Measurements from ENCODE around the gene PHACTR2. TPM values are rescaled to one million over a fixed set of nuclear protein-coding genes. Genes with fewer than 3 reads are reported as not detected.

PHACTR2 gene
- total RNA-seq, 5 donors from 2014 or later (not counting 1 experiment from before 2014, with no cell fraction given) = 31.9 to 50.3 (median 36.7) TPM

- Mint-ChIP-seq H3K4me1 (peaks cover 37 to 52% (median 39%) of the 10 kb centered on the region in 3 donors), H3K9me3 (no peaks in the 10 kb centered on the region), H3K27ac (no peak overlapping the region), H3K27me3 (no peaks in the 10 kb centered on the region), H3K4me3 (no peak overlapping the region), H3K36me3 (peaks cover 9% of the 10 kb centered on the region)
- no peaks in the 10 kb centered on the region for H3K27me3 ChIP-seq (replicated peaks in 1 of 2; ENCODE audit: control insufficient read depth in 2 of 2, extremely low read depth in 1 of 2, insufficient read depth in 2 of 2, low read length in 1 of 2)
- no peaks in the 10 kb centered on the region for H3K36me3 ChIP-seq (ENCODE audit: control insufficient read depth in 2 of 2, extremely low read depth in 1 of 2, insufficient read depth in 1 of 2, low read length in 1 of 2)
- H3K27ac ChIP-seq (ENCODE audit: low read length) = no peak overlapping the region
- no peaks in the 10 kb centered on the region for H3K4me1 ChIP-seq (ENCODE audit: control insufficient read depth in 1 of 2, extremely low read depth in 1 of 2, insufficient read depth in 2 of 2, low read length in 2 of 2)
- DNase-seq (no peak), ATAC-seq (replicated peaks in 1 of 4) (no peak)
- WGBS (ENCODE audit: insufficient coverage) = no CpG with 5 or more reads among the region's 7 CpGs
- CTCF ChIA-PET = interaction anchor here in 1 of 2 donors (0.6 kb wide), 1 partner anchor 19 kb away, joined by 3 read pairs; no protein-coding TSS in a partner anchor
- POLR2A ChIA-PET = no interaction called here
- H3K9me3 ChIP-seq = no peaks in the 10 kb centered on the region
- no peak overlapping the region for H3K4me3 ChIP-seq (ENCODE audit: control insufficient read depth in 1 of 2, extremely low read depth in 1 of 2, low read length in 1 of 2)
Measured at GRCh38 chr6:143695130-143695968, 17.6 kb downstream of the PHACTR2 start.

GRCh38 chr6:143695969-143696663 lies 18.4 kb downstream of the PHACTR2 start:
- no CpG with 5 or more reads among the region's 4 CpGs for WGBS (ENCODE audit: insufficient coverage)
- Mint-ChIP-seq H3K9me3 (no peaks in the 10 kb centered on the region), H3K27ac (no peak overlapping the region), H3K27me3 (no peaks in the 10 kb centered on the region), H3K36me3 (peaks cover 6% of the 10 kb centered on the region), H3K4me1 (peaks cover 31 to 46% (median 38%) of the 10 kb centered on the region in 3 donors), H3K4me3 (no peak overlapping the region)
- POLR2A ChIA-PET = no interaction called here
- Histone ChIP-seq H3K4me1 (ENCODE audit: control insufficient read depth in 1 of 2, extremely low read depth in 1 of 2, insufficient read depth in 2 of 2, low read length in 2 of 2) (no peaks in the 10 kb centered on the region), H3K36me3 (ENCODE audit: control insufficient read depth in 2 of 2, extremely low read depth in 1 of 2, insufficient read depth in 1 of 2, low read length in 1 of 2) (no peaks in the 10 kb centered on the region), H3K27ac (ENCODE audit: low read length) (no peak overlapping the region), H3K9me3 (no peaks in the 10 kb centered on the region), H3K4me3 (ENCODE audit: control insufficient read depth in 1 of 2, extremely low read depth in 1 of 2, low read length in 1 of 2) (no peak overlapping the region), H3K27me3 (replicated peaks in 1 of 2; ENCODE audit: control insufficient read depth in 2 of 2, extremely low read depth in 1 of 2, insufficient read depth in 2 of 2, low read length in 1 of 2) (no peaks in the 10 kb centered on the region)
- DNase-seq (no peak), ATAC-seq (replicated peaks in 1 of 4) (no peak)
- CTCF ChIA-PET = interaction anchor here in 1 of 2 donors (0.6 kb wide), 1 partner anchor 20 kb away, joined by 3 read pairs; no protein-coding TSS in a partner anchor

- no peak overlapping the region for H3K4me3 Mint-ChIP-seq
- CTCF ChIA-PET = no interaction called here
- H3K4me1 Mint-ChIP-seq = peaks cover 27 to 44% (median 38%) of the 10 kb centered on the region in 3 donors
- Histone ChIP-seq H3K27me3 (replicated peaks in 1 of 2; ENCODE audit: control insufficient read depth in 2 of 2, extremely low read depth in 1 of 2, insufficient read depth in 2 of 2, low read length in 1 of 2) (no peaks in the 10 kb centered on the region), H3K9me3 (no peaks in the 10 kb centered on the region), H3K4me3 (ENCODE audit: control insufficient read depth in 1 of 2, extremely low read depth in 1 of 2, low read length in 1 of 2) (no peak overlapping the region), H3K36me3 (ENCODE audit: control insufficient read depth in 2 of 2, extremely low read depth in 1 of 2, insufficient read depth in 1 of 2, low read length in 1 of 2) (no peaks in the 10 kb centered on the region), H3K4me1 (ENCODE audit: control insufficient read depth in 1 of 2, extremely low read depth in 1 of 2, insufficient read depth in 2 of 2, low read length in 2 of 2) (no peaks in the 10 kb centered on the region), H3K27ac (ENCODE audit: low read length) (no peak overlapping the region)
- no CpG with 5 or more reads among the region's 2 CpGs for WGBS (ENCODE audit: insufficient coverage)
- POLR2A ChIA-PET = no interaction called here
- H3K9me3 Mint-ChIP-seq = no peaks in the 10 kb centered on the region
- no peak overlapping the region for H3K27ac Mint-ChIP-seq
- H3K36me3 Mint-ChIP-seq = peaks cover 6% of the 10 kb centered on the region
- ATAC-seq (replicated peaks in 1 of 4) (no peak), DNase-seq (no peak)
- no peaks in the 10 kb centered on the region for H3K27me3 Mint-ChIP-seq
Measured at GRCh38 chr6:143696664-143697000, 18.9 kb downstream of the PHACTR2 start.

GRCh38 chr6:143697076-143697800 lies 19.5 kb downstream of the PHACTR2 start:
- no CpG with 5 or more reads among the region's 2 CpGs for WGBS (ENCODE audit: insufficient coverage)

GRCh38 chr6:143698329-143698728 lies 20.6 kb downstream of the PHACTR2 start:
- no peak overlapping the region for H3K27ac Mint-ChIP-seq
- Histone ChIP-seq H3K27me3 (replicated peaks in 1 of 2; ENCODE audit: control insufficient read depth in 2 of 2, extremely low read depth in 1 of 2, insufficient read depth in 2 of 2, low read length in 1 of 2) (no peaks in the 10 kb centered on the region), H3K4me3 (ENCODE audit: control insufficient read depth in 1 of 2, extremely low read depth in 1 of 2, low read length in 1 of 2) (no peak overlapping the region), H3K36me3 (ENCODE audit: control insufficient read depth in 2 of 2, extremely low read depth in 1 of 2, insufficient read depth in 1 of 2, low read length in 1 of 2) (no peaks in the 10 kb centered on the region), H3K4me1 (ENCODE audit: control insufficient read depth in 1 of 2, extremely low read depth in 1 of 2, insufficient read depth in 2 of 2, low read length in 2 of 2) (no peaks in the 10 kb centered on the region), H3K27ac (ENCODE audit: low read length) (no peak overlapping the region), H3K9me3 (no peaks in the 10 kb centered on the region)
- no CpG with 5 or more reads among the region's 3 CpGs for WGBS (ENCODE audit: insufficient coverage)
- peaks cover 6% of the 10 kb centered on the region for H3K36me3 Mint-ChIP-seq
- ChIA-PET POLR2A (no interaction called here), CTCF (no interaction called here)
- peaks cover 25 to 39% (median 38%) of the 10 kb centered on the region in 3 donors for H3K4me1 Mint-ChIP-seq
- H3K9me3 Mint-ChIP-seq = no peaks in the 10 kb centered on the region
- no peak overlapping the region for H3K4me3 Mint-ChIP-seq
- no peaks in the 10 kb centered on the region for H3K27me3 Mint-ChIP-seq
- DNase-seq = no peak
- no peak for ATAC-seq (replicated peaks in 1 of 4)

More at GRCh38 chr6:143697076-143697800, 19.5 kb downstream of the PHACTR2 start:
- H3K4me1 ChIP-seq (ENCODE audit: control insufficient read depth in 1 of 2, extremely low read depth in 1 of 2, insufficient read depth in 2 of 2, low read length in 2 of 2) = no peaks in the 10 kb centered on the region
- H3K4me3 ChIP-seq (ENCODE audit: control insufficient read depth in 1 of 2, extremely low read depth in 1 of 2, low read length in 1 of 2) = no peak overlapping the region
- peaks cover 23 to 41% (median 38%) of the 10 kb centered on the region in 3 donors for H3K4me1 Mint-ChIP-seq
- no peaks in the 10 kb centered on the region for H3K27me3 ChIP-seq (replicated peaks in 1 of 2; ENCODE audit: control insufficient read depth in 2 of 2, extremely low read depth in 1 of 2, insufficient read depth in 2 of 2, low read length in 1 of 2)
- no peak overlapping the region for H3K27ac ChIP-seq (ENCODE audit: low read length)
- H3K9me3 ChIP-seq = no peaks in the 10 kb centered on the region
- DNase-seq (no peak), ATAC-seq (replicated peaks in 1 of 4) (no peak)
- no peak overlapping the region for H3K27ac Mint-ChIP-seq
- no peaks in the 10 kb centered on the region for H3K9me3 Mint-ChIP-seq
- H3K4me3 Mint-ChIP-seq = no peak overlapping the region
- ChIA-PET POLR2A (no interaction called here), CTCF (no interaction called here)
- no peaks in the 10 kb centered on the region for H3K36me3 ChIP-seq (ENCODE audit: control insufficient read depth in 2 of 2, extremely low read depth in 1 of 2, insufficient read depth in 1 of 2, low read length in 1 of 2)
- H3K36me3 Mint-ChIP-seq = peaks cover 6% of the 10 kb centered on the region
- H3K27me3 Mint-ChIP-seq = no peaks in the 10 kb centered on the region

GRCh38 chr6:143698759-143699429 lies 21.1 kb downstream of the PHACTR2 start:
- CTCF ChIA-PET = no interaction called here

More at GRCh38 chr6:143698759-143699429, 21.1 kb downstream of the PHACTR2 start:
- Histone ChIP-seq H3K9me3 (no peaks in the 10 kb centered on the region), H3K36me3 (ENCODE audit: control insufficient read depth in 2 of 2, extremely low read depth in 1 of 2, insufficient read depth in 1 of 2, low read length in 1 of 2) (no peaks in the 10 kb centered on the region), H3K4me1 (ENCODE audit: control insufficient read depth in 1 of 2, extremely low read depth in 1 of 2, insufficient read depth in 2 of 2, low read length in 2 of 2) (no peaks in the 10 kb centered on the region), H3K27me3 (replicated peaks in 1 of 2; ENCODE audit: control insufficient read depth in 2 of 2, extremely low read depth in 1 of 2, insufficient read depth in 2 of 2, low read length in 1 of 2) (no peaks in the 10 kb centered on the region), H3K27ac (ENCODE audit: low read length) (no peak overlapping the region), H3K4me3 (ENCODE audit: control insufficient read depth in 1 of 2, extremely low read depth in 1 of 2, low read length in 1 of 2) (no peak overlapping the region)
- H3K4me3 Mint-ChIP-seq = no peak overlapping the region
- POLR2A ChIA-PET = no interaction called here
- H3K9me3 Mint-ChIP-seq = no peaks in the 10 kb centered on the region
- 92% methylated on average over 4 of the region's 8 CpGs for WGBS (ENCODE audit: insufficient coverage)
- DNase-seq (no peak), ATAC-seq (replicated peaks in 1 of 4) (no peak)
- H3K4me1 Mint-ChIP-seq = peaks cover 22 to 35% (median 34%) of the 10 kb centered on the region in 3 donors
- H3K27me3 Mint-ChIP-seq = no peaks in the 10 kb centered on the region
- peaks cover 6% of the 10 kb centered on the region for H3K36me3 Mint-ChIP-seq
- no peak overlapping the region for H3K27ac Mint-ChIP-seq

All from T-cell (primary cell).